ENCODE data around the gene TCF19. TPM values are rescaled to one million over a fixed set of nuclear protein-coding genes. Genes with fewer than 3 reads are reported as not detected.

The TCF19 gene
- total and polyA plus RNA-seq, 2 experiments from 2014 or later: 8.3 to 11.1 TPM

DNA sequence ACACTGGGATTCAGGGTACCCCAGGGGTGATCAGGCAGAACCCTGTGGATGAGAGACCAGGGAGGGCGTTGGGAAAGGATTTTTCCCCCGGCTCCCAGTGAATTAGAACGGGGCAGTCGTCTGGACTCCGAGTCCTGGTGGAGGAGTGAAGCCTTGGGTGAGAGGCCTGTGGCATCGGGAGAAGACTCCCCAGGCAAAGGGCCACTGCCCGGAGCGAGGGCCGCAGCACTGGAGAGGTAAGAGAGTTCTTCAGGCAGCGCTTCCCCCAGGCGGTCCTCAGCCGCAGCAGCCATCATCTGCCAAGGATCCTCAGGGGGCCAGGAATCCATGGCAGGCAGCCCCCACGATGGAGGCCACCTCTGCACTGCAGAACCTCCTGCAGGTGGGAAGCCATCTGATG is 46.7 kb upstream of the TCF19 start:
- no peak overlapping the region for H2AFZ ChIP-seq
- no peaks in the 10 kb centered on the region for H3K27me3 ChIP-seq (ENCODE audit: insufficient read depth)
- H4K20me1 ChIP-seq (replicated peaks; ENCODE audit: insufficient read depth): no peaks in the 10 kb centered on the region
- H3K9me2 ChIP-seq (ENCODE audit: insufficient read depth): peaks cover 7% of the 10 kb centered on the region; the same call in 1 of the 2 replicates
- peaks cover 16% of the 10 kb centered on the region for H3K4me1 ChIP-seq (ENCODE audit: insufficient read depth)
- H3K36me3 ChIP-seq (ENCODE audit: insufficient read depth): no peaks in the 10 kb centered on the region
- H3K4me2 ChIP-seq: no peak overlapping the region
- no peak for ATAC-seq
- Mint-ChIP-seq H3K27me3 (ENCODE audit: insufficient read depth, low read depth, poor library complexity) (peaks cover 19% of the 10 kb centered on the region), H3K4me3 (no peak overlapping the region), H3K9me3 (no peaks in the 10 kb centered on the region; the same call in 2 of the 3 replicates), H3K36me3 (ENCODE audit: low read depth) (no peaks in the 10 kb centered on the region; the same call in 2 of the 3 replicates), H3K4me1 (peaks cover 39% of the 10 kb centered on the region), H3K27ac (no peak overlapping the region)
- H3K4me3 ChIP-seq: no peak overlapping the region
- no peak overlapping the region for H3K27ac ChIP-seq (ENCODE audit: low read depth)
- TF ChIP-seq EZH2 (IDR thresholded peaks at IDR 0.05; ENCODE audit: low read depth, unreplicated experiment) (no peak), ZNF331 (CRISPR knock-in tag; IDR thresholded peaks at IDR 0.05; ENCODE audit: low read depth) (no peak), ZNF114 (CRISPR knock-in tag; IDR thresholded peaks at IDR 0.05) (no peak), EZH2phosphoT487 (IDR thresholded peaks at IDR 0.05; ENCODE audit: unreplicated experiment) (no peak), JUNB (IDR thresholded peaks at IDR 0.05; ENCODE audit: unreplicated experiment) (no peak), POLR2AphosphoS5 (IDR thresholded peaks at IDR 0.05; ENCODE audit: low read depth) (no peak), CREB1 (CRISPR knock-in tag; IDR thresholded peaks at IDR 0.05; ENCODE audit: low read depth) (no peak), NANOG (IDR thresholded peaks at IDR 0.05; ENCODE audit: borderline replicate concordance) (no peak)
- TF ChIP-seq, protein P1, sequence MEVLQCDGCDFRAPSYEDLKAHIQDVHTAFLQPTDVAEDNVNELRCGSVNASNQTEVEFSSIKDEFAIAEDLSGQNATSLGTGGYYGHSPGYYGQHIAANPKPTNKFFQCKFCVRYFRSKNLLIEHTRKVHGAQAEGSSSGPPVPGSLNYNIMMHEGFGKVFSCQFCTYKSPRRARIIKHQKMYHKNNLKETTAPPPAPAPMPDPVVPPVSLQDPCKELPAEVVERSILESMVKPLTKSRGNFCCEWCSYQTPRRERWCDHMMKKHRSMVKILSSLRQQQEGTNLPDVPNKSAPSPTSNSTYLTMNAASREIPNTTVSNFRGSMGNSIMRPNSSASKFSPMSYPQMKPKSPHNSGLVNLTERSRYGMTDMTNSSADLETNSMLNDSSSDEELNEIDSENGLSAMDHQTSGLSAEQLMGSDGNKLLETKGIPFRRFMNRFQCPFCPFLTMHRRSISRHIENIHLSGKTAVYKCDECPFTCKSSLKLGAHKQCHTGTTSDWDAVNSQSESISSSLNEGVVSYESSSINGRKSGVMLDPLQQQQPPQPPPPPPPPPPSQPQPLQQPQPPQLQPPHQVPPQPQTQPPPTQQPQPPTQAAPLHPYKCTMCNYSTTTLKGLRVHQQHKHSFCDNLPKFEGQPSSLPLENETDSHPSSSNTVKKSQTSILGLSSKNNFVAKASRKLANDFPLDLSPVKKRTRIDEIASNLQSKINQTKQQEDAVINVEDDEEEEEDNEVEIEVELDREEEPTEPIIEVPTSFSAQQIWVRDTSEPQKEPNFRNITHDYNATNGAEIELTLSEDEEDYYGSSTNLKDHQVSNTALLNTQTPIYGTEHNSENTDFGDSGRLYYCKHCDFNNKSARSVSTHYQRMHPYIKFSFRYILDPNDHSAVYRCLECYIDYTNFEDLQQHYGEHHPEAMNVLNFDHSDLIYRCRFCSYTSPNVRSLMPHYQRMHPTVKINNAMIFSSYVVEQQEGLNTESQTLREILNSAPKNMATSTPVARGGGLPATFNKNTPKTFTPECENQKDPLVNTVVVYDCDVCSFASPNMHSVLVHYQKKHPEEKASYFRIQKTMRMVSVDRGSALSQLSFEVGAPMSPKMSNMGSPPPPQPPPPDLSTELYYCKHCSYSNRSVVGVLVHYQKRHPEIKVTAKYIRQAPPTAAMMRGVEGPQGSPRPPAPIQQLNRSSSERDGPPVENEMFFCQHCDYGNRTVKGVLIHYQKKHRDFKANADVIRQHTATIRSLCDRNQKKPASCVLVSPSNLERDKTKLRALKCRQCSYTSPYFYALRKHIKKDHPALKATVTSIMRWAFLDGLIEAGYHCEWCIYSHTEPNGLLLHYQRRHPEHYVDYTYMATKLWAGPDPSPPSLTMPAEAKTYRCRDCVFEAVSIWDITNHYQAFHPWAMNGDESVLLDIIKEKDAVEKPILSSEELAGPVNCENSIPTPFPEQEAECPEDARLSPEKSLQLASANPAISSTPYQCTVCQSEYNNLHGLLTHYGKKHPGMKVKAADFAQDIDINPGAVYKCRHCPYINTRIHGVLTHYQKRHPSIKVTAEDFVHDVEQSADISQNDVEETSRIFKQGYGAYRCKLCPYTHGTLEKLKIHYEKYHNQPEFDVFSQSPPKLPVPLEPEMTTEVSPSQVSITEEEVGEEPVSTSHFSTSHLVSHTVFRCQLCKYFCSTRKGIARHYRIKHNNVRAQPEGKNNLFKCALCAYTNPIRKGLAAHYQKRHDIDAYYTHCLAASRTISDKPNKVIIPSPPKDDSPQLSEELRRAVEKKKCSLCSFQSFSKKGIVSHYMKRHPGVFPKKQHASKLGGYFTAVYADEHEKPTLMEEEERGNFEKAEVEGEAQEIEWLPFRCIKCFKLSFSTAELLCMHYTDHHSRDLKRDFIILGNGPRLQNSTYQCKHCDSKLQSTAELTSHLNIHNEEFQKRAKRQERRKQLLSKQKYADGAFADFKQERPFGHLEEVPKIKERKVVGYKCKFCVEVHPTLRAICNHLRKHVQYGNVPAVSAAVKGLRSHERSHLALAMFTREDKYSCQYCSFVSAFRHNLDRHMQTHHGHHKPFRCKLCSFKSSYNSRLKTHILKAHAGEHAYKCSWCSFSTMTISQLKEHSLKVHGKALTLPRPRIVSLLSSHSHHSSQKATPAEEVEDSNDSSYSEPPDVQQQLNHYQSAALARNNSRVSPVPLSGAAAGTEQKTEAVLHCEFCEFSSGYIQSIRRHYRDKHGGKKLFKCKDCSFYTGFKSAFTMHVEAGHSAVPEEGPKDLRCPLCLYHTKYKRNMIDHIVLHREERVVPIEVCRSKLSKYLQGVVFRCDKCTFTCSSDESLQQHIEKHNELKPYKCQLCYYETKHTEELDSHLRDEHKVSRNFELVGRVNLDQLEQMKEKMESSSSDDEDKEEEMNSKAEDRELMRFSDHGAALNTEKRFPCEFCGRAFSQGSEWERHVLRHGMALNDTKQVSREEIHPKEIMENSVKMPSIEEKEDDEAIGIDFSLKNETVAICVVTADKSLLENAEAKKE (CRISPR knock-in tag; IDR thresholded peaks at IDR 0.05): no peak
- TF ChIP-seq, protein P2, sequence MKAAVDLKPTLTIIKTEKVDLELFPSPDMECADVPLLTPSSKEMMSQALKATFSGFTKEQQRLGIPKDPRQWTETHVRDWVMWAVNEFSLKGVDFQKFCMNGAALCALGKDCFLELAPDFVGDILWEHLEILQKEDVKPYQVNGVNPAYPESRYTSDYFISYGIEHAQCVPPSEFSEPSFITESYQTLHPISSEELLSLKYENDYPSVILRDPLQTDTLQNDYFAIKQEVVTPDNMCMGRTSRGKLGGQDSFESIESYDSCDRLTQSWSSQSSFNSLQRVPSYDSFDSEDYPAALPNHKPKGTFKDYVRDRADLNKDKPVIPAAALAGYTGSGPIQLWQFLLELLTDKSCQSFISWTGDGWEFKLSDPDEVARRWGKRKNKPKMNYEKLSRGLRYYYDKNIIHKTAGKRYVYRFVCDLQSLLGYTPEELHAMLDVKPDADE (IDR thresholded peaks at IDR 0.05): no peak
- H3K79me2 ChIP-seq (replicated peaks; ENCODE audit: insufficient read depth): no peaks in the 10 kb centered on the region
- no peaks in the 10 kb centered on the region for H3F3A ChIP-seq (replicated peaks; ENCODE audit: low read depth)
- no peak for DNase-seq (ENCODE audit: low spot score)

Measured in GM23338 (cell line).